GM21737 (cell line): ENCODE data around the gene USF2.

Experiments used
- ATAC-seq: cut with Tn5 transposase; IDR thresholded peaks from one replicate; pipeline ENCODE4 v1.9.1; 2021; ENCODE audit warnings: mild to moderate bottlenecking, moderate library complexity; ENCODE audit not compliant: unreplicated experiment

The USF2 gene

GRCh38 chr19:35241417-35241816 is 27.3 kb upstream of the USF2 start:
- no peak for ATAC-seq

GRCh38 chr19:35246466-35247092 is 22.2 kb upstream of the USF2 start:
- no peak for ATAC-seq

DNA sequence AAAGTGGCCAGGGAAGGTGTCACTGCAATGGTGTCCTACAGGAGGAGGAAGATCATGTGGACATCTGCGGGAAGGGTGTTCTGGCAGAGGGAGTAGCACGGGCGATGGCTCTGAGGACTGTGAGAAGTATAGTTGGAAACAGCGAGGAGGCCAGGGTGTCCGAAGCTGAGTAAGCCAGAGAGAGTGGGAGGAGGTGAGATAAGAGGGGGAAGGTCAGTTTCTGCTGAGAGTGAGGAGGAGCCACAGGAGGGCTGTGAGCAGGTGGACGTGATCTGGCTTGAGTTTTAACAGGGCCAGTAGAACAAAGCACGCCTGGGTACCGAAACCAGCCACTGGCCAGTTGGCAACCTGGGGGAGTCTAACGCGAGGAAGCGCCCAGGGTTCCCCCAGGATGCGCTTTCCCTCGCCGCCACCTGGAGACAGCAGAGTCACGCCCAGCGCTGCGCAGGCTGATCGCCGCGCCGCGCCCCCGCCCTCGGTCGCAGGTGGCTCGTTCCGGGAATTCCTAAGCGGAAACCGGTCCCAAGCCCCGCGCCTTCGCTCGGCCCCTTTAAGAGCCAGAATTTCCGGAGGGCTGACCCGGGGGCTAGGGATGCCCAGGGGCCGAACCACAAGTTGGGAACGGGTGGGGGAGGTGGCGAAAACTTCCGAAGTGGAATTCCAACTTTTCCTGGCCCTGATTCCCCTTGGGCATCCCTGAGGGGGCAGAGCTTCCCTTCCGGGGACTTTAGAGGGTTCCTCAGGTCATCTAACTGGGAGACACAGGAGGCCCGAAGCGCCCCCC is 21.0 kb upstream of the USF2 start:
- peak; percentile 44 for ATAC-seq

DNA sequence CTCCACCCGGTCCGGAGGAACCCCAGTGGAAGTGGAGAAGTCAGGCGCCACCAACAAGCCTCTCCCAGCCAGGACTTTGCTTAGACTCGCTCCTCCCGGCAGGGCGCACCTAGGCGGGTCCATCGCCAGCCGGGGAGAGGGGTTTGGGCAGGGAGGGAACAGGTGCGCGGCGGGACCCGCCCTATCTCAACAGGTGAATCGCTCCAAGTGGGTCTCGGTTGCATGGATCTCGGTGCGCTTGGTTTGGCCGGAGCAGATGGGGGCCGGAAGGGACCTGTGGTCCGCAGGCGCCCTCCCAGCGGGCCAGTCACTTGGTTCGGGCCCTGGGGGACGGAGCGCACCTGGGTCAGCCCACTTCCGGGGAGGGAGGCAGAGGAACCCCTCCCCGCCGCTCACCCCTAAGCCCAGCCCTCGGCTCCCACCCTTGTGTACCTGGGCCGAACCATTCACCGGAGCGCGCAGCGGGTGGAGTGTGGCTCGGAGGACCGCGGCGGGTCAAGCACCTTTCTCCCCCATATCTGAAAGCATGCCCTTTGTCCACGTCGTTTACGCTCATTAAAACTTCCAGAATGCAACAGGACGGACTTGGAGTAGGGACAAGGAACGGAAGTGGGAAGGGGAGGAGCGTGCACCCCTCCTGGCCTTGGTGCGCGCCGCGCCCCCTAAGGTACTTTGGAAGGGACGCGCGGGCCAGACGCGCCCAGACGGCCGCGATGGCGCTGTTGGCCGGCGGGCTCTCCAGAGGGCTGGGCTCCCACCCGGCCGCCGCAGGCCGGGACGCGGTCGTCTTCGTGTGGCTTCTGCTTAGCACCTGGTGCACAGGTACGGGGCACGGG is 20.2 kb upstream of the USF2 start, which contains the start of gene LSR:
TSS of gene LSR (plus strand) at position 693 of the 836 bp plus-strand sequence. CDS start at position 714, 21 bp downstream.
- ATAC-seq, result peak; percentile 76

DNA sequence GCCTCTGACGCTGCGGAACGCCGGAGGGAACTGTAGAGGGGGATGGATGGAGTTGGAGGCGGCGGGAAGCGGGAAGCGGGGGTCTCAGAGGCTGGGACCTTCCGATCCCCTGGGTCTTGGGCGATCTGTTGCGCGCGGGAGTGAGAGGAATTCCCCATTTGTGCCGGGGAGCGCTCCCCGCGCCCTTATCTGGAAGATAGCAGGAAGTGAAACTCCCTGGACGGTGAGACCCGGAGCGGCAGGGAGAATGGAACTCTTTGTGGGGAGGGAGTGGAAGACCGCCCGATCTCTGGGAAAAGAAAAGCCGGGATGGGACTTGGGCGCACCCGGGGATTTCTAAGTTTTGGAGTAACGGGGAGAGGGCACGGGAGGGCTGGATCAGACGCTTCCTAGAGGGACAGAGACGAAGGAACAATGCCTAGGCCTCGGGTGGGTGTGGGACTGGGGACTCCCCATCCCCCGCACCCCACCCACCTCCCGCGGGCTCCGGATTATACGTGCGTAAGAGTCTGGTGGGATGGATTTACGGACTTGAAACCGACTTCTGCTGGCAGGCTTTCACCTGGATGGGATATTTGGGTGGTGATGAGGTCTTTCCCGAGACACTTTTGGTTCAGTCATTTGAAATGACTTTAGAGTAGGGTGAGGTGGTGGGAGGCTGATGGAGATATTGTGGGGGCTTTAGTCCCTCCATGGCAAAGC is 19.5 kb upstream of the USF2 start:
- ATAC-seq, result no peak

DNA sequence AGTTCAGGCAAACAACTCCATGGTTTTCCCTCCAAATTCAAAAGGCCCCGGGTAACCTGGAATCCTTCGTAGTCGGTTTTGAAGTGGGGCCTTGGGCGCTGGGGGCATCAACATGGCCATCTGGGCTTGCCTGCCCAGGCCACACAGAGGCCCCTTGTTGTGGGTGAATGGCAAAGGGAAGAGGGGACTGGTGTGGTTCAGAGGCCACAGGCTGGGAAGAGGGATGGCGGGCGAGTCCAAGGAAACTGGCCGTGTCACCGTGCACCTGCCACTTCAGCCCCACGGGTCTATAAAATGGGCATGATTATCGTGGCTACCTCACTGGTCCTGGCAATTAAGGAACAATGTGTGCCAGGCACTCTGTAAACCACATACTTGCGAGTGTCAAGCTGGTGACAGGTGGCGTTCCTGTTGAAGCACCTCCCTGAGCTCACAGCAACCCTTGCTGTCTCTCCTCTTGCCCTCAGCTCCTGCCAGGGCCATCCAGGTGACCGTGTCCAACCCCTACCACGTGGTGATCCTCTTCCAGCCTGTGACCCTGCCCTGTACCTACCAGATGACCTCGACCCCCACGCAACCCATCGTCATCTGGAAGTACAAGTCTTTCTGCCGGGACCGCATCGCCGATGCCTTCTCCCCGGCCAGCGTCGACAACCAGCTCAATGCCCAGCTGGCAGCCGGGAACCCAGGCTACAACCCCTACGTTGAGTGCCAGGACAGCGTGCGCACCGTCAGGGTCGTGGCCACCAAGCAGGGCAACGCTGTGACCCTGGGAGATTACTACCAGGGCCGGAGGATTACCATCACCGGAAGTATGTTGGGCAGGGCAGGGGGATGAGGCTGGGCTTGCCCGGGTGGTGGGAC is 18.7 kb upstream of the USF2 start:
- ATAC-seq, result no peak

DNA sequence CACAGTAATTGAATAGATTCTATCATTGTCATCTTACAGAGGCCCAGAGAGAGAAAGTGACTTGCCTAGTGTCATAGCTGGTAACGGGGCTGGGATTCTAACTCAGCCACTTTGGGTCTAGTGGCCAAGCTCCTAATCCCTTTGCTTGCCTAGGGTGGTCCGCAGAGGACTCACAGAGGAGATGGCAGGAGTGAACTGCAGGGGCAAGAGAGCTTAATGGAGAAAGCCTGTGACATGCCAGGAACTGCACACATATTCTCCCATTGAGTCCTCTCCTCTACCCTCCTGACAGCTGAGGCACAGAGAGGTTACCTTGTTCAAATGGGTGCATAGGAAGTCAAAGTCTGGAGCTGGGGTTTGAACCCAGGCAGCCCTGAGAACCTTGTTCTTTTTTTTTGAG is 17.3 kb upstream of the USF2 start:
- no peak for ATAC-seq

DNA sequence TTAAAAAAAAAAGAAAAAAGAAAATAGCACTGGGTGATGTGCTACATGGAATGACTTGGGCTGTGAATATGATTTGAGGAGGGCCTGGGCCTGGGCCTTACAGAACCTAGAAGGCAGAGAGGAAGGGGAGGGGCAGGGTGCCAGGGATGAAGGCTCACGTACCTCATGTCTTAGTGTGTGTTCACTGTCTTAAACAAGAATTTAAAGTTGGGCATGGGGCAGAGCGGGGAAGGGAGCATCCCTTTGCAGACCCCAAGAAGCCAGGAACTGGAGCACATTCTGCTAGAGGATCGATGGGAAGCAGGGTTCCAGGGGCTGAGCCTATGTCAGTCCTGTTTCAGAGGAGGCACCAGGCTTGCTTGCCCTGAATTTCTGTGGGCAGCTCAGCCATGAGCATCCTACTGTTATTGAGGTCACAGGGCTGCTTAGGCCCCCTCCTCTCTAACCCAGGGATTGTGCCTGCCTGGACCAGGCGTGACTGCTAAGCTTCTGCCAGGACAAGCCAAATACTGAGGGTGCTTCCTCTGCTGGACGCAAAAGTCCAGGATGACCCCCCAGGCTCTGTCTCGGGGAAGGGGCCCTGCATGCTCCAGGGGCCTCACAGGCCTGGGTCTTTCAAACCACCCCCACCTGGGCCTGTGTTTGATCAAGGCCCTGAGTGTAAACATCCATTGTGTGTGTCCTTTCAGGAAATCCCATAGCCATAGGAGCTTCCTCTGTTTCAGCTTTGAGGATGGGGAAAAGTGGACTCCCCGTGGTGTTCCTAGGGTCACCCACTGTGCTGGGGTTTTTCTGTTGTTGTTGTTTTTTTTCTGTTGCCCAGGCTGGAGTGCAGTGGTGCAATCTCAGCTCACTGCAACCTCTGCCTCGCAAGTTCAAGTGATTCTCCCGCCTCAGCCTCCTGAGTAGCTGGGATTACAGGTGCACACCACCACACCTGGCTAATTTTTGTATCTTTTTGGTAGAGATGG is 15.2 kb upstream of the USF2 start:
- ATAC-seq, result no peak

DNA sequence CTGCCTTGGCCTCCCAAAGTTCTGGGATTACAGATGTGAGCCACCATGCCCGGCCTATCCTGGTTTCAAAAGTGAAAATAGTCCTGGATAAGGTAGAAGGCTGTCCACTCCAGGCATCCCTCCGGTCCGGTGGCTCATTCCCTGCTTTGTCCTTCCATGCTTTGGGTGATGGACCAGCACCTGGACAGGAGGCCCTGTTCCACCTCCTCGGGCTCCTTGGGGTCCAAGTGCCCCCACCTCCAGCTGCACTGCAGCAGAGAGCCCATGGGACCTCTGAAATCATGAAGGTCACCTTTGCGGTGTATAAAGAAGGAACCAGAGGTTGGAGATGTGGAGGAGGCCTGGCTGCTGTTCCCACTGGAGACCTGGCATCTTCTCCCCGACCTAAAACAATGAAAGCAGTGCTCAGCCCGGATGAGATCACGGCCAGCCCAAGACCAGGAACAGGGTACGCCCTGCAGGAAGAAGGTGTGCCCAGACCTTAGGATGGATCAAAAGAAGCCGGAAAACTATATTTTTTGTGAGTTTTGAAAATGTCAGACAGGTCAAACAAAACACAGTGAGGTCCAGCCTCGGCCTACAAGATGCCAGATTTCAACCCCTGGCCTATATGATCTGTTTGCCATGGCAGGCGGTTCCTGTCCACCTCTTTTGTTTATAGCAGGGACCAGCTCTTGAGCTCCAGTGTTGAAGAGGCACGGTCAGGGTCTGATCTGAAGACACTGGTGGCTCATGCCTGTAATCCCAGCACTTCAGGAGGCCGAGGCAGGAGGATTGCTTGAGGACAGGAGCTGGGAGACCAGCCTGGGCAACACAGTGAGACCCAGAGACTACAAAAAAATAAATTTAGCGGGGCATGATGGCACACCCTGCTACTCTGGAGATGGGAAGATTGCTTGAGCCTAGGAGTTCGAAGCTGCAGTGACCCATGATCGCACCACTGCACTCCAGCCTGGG is 14.1 kb upstream of the USF2 start:
- no peak for ATAC-seq

GRCh38 chr19:35256566-35256965 is 12.2 kb upstream of the USF2 start:
- no peak for ATAC-seq

DNA sequence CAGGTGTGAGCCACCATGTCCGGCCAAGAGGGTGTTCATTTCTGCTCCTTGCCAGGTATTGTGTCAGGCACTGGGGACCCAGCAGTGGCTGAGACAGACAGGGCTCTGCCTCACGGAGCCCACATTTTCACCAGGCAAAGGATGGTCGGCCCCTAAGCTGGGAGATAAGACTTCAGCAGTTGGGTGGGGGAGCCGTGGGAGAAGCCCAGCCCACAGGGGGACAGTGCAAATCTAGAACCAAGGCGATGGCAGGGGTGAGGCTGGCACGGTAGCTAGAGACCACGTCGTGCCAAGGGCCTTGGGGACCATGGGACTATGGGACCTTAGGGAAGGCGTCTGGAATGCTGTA is 11.7 kb upstream of the USF2 start:
- ATAC-seq, result no peak

- no peak for ATAC-seq
Measured at GRCh38 chr19:35260694-35261304, 8.0 kb upstream of the USF2 start.

- no peak for ATAC-seq
Measured at GRCh38 chr19:35261356-35262100, 7.2 kb upstream of the USF2 start.

DNA sequence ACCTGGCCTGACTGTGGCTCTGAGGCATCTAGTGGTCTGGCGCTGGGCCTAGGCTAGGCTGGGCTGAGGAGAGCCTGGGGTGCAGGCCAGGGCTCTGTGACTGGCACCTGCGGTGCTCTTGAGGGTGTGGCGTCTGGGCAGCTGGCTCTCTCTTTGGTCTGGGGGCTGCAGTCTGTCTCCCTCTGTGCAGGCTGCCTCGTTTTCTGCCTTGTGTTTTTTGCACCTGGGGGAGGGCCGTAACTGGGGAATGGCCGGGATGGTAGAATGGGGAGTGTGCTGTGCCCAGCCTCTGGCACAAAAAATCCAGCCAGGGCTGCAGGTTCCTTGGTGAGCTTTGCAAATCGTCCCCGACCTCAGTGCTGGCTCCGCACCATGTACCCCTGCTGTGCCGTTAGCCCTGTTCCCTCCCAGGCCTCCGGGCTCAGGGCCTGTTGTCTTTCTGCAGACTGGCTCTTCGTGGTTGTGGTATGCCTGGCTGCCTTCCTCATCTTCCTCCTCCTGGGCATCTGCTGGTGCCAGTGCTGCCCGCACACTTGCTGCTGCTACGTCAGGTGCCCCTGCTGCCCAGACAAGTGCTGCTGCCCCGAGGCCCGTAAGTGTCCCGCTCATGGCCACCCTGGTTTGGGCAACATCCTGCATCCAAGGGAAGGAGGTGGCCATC is 6.5 kb upstream of the USF2 start:
- no peak for ATAC-seq

GRCh38 chr19:35264268-35265125 is 4.3 kb upstream of the USF2 start:
- ATAC-seq, result no peak
